ENCODE data around the gene SELENOV.
"Not testable (repeated sequence)": the region's sequence is repeated elsewhere in the genome, so short reads cannot be mapped to it uniquely, and the experiment has no call there.

SELENOV gene, protein sequence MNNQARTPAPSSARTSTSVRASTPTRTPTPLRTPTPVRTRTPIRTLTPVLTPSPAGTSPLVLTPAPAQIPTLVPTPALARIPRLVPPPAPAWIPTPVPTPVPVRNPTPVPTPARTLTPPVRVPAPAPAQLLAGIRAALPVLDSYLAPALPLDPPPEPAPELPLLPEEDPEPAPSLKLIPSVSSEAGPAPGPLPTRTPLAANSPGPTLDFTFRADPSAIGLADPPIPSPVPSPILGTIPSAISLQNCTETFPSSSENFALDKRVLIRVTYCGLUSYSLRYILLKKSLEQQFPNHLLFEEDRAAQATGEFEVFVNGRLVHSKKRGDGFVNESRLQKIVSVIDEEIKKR

DNA sequence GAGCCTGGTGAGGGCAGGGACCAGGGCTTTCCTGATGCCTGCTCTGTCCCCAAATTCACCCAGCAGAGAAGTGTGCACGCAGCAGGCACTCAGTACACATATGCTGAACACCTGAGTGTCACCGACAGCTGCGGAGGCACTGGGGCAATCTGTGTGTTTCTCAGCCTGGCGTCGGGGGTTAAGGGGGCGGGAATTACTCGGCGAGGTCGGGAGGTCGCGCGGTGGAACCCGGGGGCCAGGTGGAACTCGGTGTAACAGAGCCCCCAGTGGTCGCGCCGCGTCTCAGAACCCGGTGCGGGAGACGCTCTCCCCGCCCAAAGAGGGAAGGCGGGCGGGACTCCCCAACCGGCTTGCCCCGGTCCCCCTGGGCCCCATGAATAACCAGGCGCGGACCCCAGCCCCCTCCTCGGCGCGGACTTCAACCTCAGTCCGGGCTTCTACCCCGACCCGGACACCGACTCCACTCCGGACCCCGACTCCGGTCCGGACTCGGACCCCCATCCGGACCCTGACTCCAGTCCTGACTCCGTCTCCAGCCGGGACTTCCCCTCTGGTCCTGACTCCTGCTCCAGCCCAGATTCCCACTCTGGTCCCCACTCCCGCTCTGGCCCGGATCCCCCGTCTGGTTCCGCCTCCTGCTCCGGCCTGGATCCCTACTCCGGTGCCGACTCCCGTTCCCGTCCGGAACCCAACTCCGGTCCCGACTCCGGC lies at the start of gene SELENOV:
Gene SELENOV, plus strand, starts transcription at position 300 of the 711 bp plus-strand sequence. Its CDS starts 74 bp downstream, at position 374.
- DNase-seq (ENCODE audit: low read depth, low spot score) = no peak

DNA sequence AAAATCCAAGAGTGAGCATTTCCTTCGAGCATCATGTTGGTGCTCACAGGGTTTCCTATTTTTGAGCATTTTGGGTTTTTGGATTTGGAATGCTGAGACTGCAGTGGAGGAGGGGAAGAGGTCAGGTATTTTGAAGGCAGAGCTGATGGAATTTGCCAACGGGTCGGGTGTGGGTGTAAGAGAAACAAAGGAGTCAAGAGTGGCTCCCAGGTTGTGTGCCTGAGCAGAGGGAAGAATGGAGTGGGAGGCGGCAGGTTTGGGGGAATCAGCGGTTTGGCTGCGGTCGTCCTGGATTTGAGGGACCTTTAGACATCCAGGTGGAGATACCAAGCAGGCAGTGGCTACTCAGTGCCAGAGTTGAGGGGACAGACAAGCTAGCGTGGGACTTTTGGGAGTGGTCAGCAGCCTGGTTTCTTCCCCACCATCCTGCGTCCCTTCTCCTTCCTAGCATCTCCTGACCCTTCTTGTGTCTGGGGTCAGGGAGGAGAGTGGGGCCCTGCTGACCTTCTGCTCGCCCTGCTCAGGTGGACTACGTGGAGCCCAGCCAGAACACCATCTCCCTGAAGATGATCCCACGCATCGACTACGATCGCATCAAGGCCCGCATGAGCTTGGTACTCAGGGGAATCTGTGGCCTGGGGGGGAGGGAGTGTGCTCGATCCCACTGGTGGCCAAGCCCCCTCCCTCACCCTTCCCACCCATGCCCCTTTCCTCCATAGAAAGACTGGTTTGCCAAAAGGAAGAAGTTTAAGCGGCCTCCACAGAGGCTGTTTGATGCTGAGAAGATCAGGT lies 48.8 kb upstream of the SELENOV start:
- DNase-seq (ENCODE audit: low read depth, low spot score) = no peak

DNA sequence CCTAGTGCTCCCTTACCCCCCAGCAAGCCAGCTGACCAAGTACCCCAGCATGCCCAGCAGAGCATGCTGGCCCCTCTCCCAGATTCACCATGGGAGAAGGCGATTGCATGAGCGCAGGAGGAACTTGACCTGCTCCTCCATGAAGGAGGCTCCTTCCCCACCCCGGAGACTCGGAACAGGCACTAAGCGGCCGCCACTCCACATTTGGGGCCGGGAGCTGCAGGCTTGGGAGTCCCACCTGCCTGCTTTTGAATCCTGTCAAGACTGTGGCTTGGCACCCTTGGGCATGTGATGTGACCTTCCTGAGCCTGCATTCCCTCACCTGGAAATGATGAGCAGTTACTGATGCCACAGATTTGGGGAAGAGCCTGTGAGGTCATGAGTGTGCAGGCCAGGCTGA lies 47.0 kb upstream of the SELENOV start:
- no peak for DNase-seq (ENCODE audit: low read depth, low spot score)

DNA sequence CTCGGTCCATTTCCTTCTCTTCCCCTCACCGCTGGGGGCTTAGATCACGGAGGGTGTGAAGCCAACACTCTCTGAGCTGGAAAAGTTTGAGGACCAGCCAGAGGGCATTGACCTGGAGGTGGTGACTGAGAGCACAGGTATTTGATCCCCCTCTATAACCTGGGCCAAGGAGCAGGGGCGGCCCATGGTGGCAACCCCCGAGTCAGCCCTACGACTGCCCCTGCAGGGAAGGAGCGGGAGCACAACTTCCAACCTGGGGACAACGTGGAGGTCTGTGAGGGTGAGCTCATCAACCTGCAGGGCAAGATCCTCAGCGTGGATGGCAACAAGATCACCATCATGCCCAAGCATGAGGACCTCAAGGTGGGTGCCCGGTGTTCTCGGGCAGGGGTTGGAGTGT lies 45.9 kb upstream of the SELENOV start:
- DNase-seq (ENCODE audit: low read depth, low spot score) = no peak

DNA sequence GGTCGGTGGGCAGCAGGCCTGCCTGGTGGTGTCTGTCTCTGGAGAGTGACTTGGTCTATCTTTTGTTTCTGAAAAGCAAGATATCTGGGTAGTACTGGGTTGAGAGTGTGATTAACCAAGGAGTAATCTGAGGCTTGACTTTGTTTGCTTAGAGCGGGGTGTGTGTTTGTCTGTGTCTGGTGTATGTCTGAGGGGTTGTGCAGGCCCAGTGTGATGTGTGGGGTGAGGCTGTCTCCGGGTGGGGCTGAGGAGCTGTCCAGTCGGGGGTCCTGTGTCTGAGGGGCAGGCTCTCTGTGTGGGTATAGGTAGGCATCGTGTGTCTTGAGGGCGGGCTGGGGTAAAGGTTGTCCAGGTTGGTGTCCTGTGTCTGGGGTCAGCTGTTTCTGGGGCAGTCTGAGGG lies 45.4 kb upstream of the SELENOV start:
- DNase-seq (ENCODE audit: low read depth, low spot score) = no peak

DNA sequence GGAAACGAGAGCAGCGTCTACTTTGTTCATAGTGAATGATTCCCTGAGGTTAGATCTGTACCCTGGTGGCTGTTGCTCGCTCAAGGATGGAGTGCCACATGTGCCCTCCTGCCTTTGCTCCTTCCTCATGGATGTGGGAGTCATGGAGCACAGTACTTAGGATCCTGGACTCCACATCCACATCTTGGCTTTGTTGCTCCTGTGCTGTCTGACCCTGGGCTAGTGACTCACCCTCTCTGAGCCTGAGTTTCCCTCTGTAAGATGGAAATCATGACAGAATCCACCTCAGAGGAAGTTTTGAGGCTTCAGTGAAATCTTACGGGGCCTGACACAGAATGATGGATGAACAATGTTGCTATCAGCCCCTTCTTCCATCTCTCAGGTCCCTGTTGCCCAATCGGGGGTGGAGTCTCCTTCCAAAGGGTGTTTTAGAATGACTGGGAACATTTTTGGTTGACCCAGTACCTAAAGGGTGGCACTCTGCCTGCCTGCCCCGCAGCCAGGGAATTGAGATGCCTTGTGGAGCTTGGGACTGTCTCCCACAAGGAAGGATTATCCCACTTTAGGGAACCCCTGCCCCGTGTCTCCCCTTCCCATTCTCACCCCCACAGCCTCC lies 44.1 kb upstream of the SELENOV start:
- DNase-seq (ENCODE audit: low read depth, low spot score) = no peak

DNA sequence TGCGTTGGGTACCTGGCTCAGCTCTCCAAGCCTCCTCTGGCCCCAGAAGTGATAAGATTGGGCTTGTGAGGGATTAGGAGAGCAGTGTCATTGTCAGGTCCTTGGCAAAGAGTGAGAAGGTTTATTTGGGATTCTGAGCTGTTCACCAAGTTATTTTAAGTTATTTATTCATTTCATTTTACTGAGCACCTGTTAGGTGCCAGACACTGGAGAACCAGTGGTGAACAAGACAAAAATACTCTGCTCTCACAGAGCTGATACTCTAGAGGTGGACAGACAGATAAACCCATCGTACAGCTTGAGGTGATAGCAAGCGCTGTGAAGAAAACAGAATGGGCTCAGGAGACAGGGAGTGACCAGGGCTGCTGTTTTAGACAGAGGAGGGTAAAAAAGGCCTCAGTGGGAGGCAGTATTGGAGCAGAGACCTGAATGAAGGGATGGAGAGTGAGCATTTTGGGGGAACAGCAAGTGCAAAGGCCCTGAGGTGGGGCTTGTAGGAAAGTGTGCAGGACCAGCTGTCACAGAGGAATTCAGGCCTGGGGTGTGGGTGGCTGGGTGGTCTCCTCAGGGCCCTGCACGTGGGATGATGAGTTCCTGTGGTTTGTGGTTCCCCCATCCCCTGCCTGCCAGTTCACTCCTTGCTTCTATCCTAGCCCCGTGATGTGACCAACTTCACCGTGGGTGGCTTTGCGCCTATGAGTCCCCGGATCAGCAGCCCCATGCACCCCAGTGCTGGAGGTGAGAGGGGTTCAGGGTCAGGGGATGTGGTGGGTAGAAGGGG lies 43.0 kb upstream of the SELENOV start:
- DNase-seq (ENCODE audit: low read depth, low spot score) = no peak

DNA sequence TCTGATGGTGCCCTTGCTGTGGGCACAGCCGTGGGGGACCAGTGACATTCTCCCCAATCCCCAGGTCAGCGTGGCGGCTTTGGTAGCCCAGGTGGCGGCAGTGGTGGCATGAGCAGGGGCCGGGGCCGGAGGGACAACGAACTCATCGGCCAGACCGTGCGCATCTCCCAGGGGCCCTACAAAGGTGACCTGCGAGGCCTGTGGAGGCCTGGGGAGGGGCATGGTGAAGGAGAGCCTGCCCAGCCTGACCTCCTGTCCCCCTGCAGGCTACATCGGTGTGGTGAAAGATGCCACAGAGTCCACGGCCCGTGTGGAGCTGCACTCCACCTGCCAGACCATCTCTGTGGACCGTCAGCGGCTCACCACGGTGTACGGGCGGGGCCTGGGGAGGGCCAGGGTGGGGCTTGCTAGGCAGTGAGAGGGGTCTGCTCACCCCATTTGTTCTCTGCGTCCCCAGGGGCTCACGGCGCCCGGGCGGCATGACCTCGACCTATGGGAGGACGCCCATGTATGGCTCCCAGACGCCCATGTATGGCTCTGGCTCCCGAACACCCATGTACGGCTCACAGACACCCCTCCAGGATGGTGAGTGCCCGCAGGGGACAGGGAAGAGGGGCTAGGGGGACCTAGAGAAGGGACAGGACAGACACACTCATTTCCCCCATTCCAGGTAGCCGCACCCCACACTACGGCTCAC lies 42.0 kb upstream of the SELENOV start:
- no peak for DNase-seq (ENCODE audit: low read depth, low spot score)

DNA sequence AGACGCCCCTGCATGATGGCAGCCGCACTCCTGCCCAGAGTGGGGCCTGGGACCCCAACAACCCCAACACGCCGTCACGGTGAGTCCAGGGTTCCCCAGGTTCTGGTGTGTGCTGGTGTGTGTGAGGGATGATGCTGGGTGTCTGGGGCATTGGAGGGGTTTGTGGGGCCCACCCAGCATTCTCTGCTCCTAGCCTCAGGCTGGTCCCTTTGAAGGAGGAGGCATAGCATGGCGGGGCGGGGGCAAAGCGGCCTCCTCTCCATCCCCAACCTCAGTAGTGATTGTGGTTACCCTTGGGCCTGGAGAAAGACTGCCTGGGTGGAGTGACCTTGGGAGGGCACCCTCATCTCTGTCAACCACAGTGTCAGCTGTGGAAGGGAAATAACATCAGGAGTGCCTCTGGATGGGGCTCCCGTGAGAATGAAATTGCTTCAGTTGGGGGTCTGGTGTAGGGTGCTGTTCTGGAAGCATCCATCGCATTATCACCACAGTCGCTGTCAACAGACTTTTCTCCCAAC lies 41.4 kb upstream of the SELENOV start:
- DNase-seq (ENCODE audit: low read depth, low spot score) = no peak

DNA sequence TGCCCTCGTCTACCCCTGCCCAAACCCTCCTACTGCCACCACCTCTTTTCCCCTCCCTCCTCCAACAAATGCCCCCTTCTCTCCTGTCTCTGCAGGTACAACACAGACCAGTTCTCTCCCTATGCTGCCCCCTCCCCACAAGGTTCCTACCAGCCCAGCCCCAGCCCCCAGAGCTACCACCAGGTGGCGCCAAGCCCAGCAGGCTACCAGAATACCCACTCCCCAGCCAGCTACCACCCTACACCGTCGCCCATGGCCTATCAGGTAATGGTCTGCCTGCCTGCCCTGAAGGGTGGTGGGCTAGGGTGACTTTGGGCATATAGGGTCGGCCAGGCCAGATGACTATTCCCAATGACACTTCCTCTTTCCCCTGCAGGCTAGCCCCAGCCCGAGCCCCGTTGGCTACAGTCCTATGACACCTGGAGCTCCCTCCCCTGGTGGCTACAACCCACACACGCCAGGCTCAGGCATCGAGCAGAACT lies 40.8 kb upstream of the SELENOV start:
- DNase-seq (ENCODE audit: low read depth, low spot score) = peak; percentile 51

DNA sequence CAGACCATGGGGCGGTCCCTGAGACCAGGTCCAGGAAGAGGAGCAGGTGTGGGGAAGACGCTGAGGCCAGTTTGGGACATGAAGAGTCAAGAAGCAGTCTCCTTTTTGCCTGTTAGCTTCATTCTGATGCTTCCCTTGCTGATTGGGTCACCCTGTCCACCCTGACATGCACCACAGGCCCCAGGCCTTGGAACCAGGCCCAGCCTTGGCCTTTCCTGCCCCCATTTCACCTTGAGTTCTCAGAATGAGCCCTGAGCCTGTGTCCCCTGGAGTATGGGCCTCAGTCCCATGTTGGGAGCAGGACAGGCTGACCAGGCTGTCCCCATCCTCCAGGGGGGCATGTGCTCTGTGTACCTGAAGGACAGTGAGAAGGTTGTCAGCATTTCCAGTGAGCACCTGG lies 39.2 kb upstream of the SELENOV start:
- DNase-seq (ENCODE audit: low read depth, low spot score) = no peak

DNA sequence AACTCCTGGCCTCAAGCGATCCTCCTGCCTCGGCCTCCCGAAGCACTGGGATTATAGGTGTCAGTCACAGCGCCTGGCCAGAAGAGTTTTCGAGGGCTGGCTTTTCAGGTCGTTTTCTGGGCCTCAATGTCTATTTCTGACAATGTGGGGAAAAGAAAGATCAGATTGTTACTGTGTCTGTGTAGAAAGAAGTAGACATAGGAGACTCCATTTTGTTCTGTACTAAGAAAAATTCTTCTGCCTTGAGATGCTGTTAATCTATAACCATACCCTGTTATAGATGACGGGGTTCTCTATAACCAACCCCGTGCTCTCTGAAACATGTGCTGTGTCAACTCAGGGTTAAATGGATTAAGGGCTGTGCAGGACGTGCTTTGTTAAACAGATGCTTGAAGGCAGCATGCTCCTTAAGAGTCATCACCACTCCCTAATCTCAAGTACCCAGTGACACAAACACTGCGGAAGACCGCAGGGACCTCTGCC lies 35.6 kb upstream of the SELENOV start:
- not testable (repeated sequence) for DNase-seq (ENCODE audit: low read depth, low spot score)

DNA sequence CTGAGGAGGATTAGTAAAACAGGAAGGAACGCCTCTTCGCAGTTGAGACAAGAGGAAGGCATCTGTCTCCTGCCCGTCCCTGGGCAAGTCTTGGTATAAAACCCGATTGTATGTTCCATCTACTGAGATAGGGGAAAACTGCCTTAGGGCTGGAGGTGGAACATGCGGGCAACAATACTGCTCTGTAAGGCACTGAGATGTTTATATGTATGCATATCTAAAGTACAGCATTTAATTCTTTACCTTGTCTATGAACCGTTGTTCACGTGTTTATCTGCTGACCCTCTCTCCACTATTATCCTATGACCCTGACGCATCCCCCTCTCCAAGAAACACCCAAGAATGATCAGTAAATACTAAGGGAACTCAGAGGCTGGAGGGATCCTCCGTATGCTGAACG lies 35.0 kb upstream of the SELENOV start:
- no peak for DNase-seq (ENCODE audit: low read depth, low spot score)

DNA sequence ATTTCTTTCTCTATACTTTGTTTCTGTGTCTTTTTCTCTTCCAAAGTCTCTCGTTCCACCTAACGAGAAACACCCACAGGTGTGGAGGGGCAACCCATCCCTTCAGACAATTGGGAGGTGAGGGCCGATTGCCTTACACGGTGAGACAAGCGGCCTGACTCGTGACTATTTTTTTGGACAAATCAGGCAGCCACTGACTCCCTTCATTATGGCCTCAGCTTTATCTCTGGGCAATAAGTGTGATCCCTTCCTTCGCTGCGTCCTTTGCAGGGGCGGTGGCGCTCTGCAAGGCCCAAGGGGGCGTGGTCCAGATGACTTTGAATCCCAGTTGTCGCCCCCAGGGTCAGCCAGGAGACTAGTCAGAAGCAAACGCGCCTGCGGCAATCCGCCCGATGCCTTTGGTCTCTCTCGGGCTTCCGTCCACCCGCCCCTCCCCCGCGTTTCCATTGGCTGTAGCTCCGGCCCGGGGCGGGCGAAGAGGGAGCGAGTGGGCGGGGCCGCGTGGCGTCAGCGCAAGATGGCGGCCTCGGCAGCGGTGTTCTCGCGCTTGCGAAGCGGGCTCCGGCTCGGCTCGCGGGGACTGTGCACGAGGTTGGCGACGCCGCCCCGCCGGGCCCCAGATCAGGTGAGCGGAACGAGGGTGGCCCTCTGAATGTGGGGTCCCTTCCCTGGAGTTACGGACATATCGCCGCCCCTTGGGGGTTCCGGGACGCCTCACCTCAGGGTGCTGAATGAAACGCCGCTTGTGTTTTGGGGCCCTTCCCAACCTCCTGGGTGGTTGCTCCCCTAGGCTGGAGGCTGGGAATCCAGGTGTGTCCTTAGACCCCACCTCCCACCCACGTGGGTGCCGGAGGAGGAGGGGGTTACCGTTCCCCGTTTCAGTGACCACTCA lies 34.4 kb upstream of the SELENOV start, which contains the start of gene TIMM50:
Gene TIMM50, plus strand, starts transcription at position 502 of the 892 bp plus-strand sequence. Its CDS starts 16 bp downstream, at position 518.
- peak; percentile 97 for DNase-seq (ENCODE audit: low read depth, low spot score)

DNA sequence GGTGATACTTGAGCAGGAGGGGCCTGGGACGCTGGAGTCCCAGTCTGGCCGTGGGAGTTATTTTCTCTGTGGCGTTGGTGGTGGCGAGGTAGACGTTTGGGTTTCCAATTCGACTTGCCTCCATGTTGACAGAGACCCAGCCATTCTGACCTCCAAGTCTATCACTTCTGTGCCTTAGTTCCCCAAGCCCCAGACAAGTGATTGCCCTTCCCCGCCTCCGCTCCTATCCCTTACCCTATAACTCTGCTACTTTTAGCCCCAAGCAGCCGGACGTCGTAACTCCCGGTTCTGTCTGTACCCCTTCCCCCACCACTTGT lies 33.8 kb upstream of the SELENOV start:
- no peak for DNase-seq (ENCODE audit: low read depth, low spot score)

DNA sequence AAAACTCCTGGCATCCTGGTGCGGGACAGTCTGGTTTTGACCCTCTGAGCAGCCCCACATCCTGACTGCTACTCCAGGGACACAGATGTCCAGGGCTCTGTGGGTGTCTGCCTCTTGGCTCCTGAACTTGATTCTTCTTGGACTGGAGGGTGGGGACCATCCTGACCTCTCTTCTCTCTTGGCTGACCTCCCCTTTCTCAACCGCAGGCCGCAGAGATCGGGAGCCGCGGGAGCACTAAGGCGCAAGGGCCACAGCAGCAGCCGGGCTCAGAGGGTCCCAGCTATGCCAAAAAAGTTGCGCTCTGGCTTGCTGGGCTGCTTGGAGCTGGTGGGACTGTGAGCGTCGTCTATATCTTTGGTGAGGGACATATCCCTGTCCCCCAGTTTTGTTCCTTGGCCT lies 33.3 kb upstream of the SELENOV start:
- DNase-seq (ENCODE audit: low read depth, low spot score) = no peak

DNA sequence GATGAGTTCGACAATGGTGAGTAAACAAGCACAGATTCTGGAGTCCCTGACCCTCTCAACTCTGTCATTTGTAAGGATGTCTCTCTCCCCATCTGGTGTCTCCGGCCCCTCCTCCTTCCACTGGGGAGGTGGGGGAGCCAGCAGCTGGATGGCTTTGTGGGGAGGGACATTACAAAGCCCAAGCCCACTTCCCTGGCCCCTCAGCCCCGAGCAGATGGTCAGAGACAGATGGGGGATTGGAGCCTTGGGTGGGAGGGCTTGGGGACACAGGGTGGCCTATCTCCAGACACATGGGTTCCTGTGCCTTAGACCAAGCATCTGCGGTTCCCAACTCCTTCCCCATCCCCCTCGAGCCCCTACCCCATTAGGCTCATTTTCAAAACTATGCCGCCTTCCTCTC lies 31.8 kb upstream of the SELENOV start:
- no peak for DNase-seq (ENCODE audit: low read depth, low spot score)

DNA sequence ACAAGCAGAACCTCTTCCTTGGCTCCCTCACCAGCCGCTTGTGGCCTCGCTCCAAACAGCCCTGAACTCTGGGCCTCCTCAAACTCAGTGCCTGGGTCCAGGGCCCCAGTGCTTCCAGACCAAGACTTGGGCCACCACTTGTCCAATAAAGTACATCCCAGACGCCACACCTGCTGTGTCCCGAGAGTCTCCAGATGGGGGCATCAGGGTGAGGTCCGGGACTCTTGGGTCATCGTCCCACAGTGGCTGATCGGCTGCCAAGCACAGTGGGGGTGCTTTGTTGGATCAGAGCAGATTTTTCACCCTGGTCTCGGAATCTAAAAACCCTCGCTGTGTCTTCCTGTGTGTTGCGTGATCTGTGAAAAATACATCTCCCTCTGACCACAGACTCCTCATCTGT lies 25.2 kb upstream of the SELENOV start:
- DNase-seq (ENCODE audit: low read depth, low spot score) = no peak

DNA sequence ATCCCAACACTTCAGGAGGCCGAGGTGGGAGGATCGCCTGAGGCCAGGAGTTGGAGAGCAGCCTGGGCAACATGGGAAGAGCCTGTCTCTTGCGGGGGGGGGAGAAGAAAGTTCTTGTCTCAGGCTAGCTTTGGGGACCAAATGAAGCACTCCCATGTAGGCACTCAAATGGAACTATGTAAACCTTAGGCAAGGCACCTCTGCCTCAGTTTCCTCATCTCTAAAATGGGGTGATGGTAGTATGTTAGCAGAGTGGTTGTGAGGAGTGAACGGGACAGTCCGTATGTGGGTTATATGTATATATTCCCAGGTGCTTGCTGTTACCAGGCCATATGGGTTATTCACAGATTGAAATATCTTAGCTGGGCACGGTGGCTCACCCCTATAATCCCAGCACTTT lies 22.7 kb upstream of the SELENOV start:
- no peak for DNase-seq (ENCODE audit: low read depth, low spot score)

Data from activated naive CD8-positive, alpha-beta T cell treated with anti-CD3 and anti-CD28 coated beads, Interleukin-2, amount 50 U/mL, for 16 hours (primary cell).